A549 (cell line): ENCODE data around the gene MYO18B. TPM values are rescaled to one million over a fixed set of nuclear protein-coding genes. Genes with fewer than 3 reads are reported as not detected.

Experiments
- ATAC-seq, 2 experiments: fragments of 200-7000 bp in 1 of 2; fragments of >200 bp in 1 of 2; cut with Nextera tagmentation in 1 of 2; cut with Tn5 transposase in 1 of 2; 3 replicates each; pipeline versions ENCODE4 v1.8.0 to v1.9.1; 2018 to 2020; ENCODE audit warnings: mild to moderate bottlenecking in 1 of 2, moderate library complexity in 1 of 2
- CTCF ChIA-PET: fragments of 300-600 bp; sonication (Branson Sonifier 250); formaldehyde crosslinking; extraction: SDS; loops from one replicate; lab custom pipeline; 2021; ENCODE audit warnings: antibody characterized with exemption, inconsistent platforms; lab: Yijun Ruan, JAX
- POLR2A ChIA-PET: fragments of 350-600 bp; formaldehyde crosslinking; extraction: SDS; loops from one replicate; lab custom pipeline; 2021; ENCODE audit warnings: antibody characterized with exemption, inconsistent platforms; lab: Yijun Ruan, JAX
- DNase-seq, 2 experiments: peaks; one replicate each; pipeline versions ENCODE4 v3.0.0 to v3.0.0-alpha.2; 2011 to 2016; ENCODE audit warnings: low read depth in 1 of 2, low spot score in 1 of 2
- FAIRE-seq: peaks from 2 replicates; lab custom pipeline; 2011; peaks lifted over from hg19 to GRCh38; lab: Jason Lieb, UNC
- H3K27ac ChIP-seq, 2 experiments: fragments of >200 bp; sonication (Bioruptor Twin); formaldehyde crosslinking; 3 replicates each; pipeline ENCODE4 v1.5.1; 2016 to 2017
- H3K4me1 ChIP-seq: fragments of >200 bp; sonication (Bioruptor Twin); formaldehyde crosslinking; 3 replicates; pipeline ENCODE4 v1.6.1; 2016
- H3K4me2 ChIP-seq: fragments of >200 bp; sonication (Bioruptor Twin); formaldehyde crosslinking; 3 replicates; pipeline ENCODE4 v1.6.1; 2016
- H3K4me3 ChIP-seq: fragments of >200 bp; sonication (Bioruptor Twin); formaldehyde crosslinking; 3 replicates; pipeline ENCODE4 v1.5.1; 2016
- H3K9me3 ChIP-seq: fragments of >200 bp; sonication (Bioruptor Twin); formaldehyde crosslinking; 3 replicates; pipeline ENCODE4 v1.6.1; 2016
- BHLHE40 ChIP-seq: IDR thresholded peaks from 2 replicates; pipeline ENCODE4 v1.6.1; 2012; ENCODE audit warnings: low read depth, low read length, inconsistent platforms
- CBX8 ChIP-seq: fragments of 200-600 bp; sonication (generic); IDR thresholded peaks from 2 replicates; pipeline ENCODE4 v1.6.1; 2016
- CHD2 ChIP-seq: fragments of 150-350 bp; IDR thresholded peaks from 2 replicates; pipeline ENCODE4 v1.6.1; 2014; ENCODE audit warnings: low read length; ENCODE audit not compliant: partially characterized antibody
- CHD4 ChIP-seq: fragments of 200-600 bp; sonication (generic); IDR thresholded peaks from 2 replicates; pipeline ENCODE4 v1.6.1; 2016; ENCODE audit warnings: antibody characterized with exemption, mild to moderate bottlenecking, borderline replicate concordance
- EHMT2 ChIP-seq: fragments of 200-600 bp; sonication (generic); IDR thresholded peaks from 2 replicates; pipeline ENCODE4 v1.6.1; 2016; ENCODE audit warnings: antibody characterized with exemption, low read depth, mild to moderate bottlenecking, moderate library complexity
- ESRRA ChIP-seq: fragments of 150-350 bp; IDR thresholded peaks from 2 replicates; pipeline ENCODE4 v1.6.1; 2014; ENCODE audit warnings: mild to moderate bottlenecking, low read length, borderline replicate concordance
- FOSB ChIP-seq: fragments of 250-450 bp; sonication (Bioruptor Pico); IDR thresholded peaks from 2 replicates; pipeline ENCODE4 v1.5.0; 2020; ENCODE audit warnings: mild to moderate bottlenecking, moderate library complexity
- FOSL2 ChIP-seq, 2 experiments: fragments of 450-650 bp in 1 of 2; fragments of >200 bp in 1 of 2; sonication (Bioruptor Twin) in 1 of 2; formaldehyde crosslinking; IDR thresholded peaks; 2 replicates each; pipeline versions ENCODE4 v1.5.0 to v1.6.1; 2016 to 2020; ENCODE audit warnings: mild to moderate bottlenecking in 1 of 2, moderate library complexity in 1 of 2
- HEYL ChIP-seq: fragments of 250-450 bp; sonication (Bioruptor Pico); IDR thresholded peaks from 2 replicates; pipeline ENCODE4 v1.8.0; 2021; ENCODE audit warnings: mild to moderate bottlenecking, moderate library complexity
- HOXB13 ChIP-seq: fragments of 250-450 bp; sonication (Bioruptor Pico); IDR thresholded peaks from 2 replicates; pipeline ENCODE4 v1.5.0; 2020; ENCODE audit warnings: low read depth, mild to moderate bottlenecking, moderate library complexity
- HOXB5 ChIP-seq: fragments of 250-450 bp; sonication (Bioruptor Pico); IDR thresholded peaks from 2 replicates; pipeline ENCODE4 v1.5.0; 2020; ENCODE audit warnings: mild to moderate bottlenecking, moderate library complexity
- JUN ChIP-seq, 2 experiments: fragments of >200 bp; sonication (Bioruptor Twin); formaldehyde crosslinking; IDR thresholded peaks; 2 replicates in 1 of 2; 3 replicates in 1 of 2; pipeline ENCODE4 v1.6.1; 2016 to 2017
- JUNB ChIP-seq: fragments of >200 bp; sonication (Bioruptor Twin); formaldehyde crosslinking; IDR thresholded peaks from 2 replicates; pipeline ENCODE4 v1.6.1; 2016
- NFE2L2 ChIP-seq: fragments of 150-350 bp; conservative IDR thresholded peaks from 2 replicates; pipeline ENCODE4 v1.6.1; 2014; ENCODE audit warnings: low read length
- NR3C1 ChIP-seq: fragments of >200 bp; sonication (Bioruptor Twin); formaldehyde crosslinking; IDR thresholded peaks from 3 replicates; pipeline ENCODE4 v1.6.1; 2017
- TFCP2L1 ChIP-seq: fragments of 250-450 bp; sonication (Bioruptor Pico); IDR thresholded peaks from 2 replicates; pipeline ENCODE4 v1.5.0; 2021; ENCODE audit warnings: mild to moderate bottlenecking
- ZSCAN20 ChIP-seq: fragments of 250-450 bp; sonication (Bioruptor Pico); IDR thresholded peaks from 2 replicates; pipeline ENCODE4 v1.8.0; 2022; ENCODE audit warnings: mild to moderate bottlenecking, moderate library complexity
- WGBS: methylation state at CpG from one replicate; pipeline ENCODE4 v1.1.6; 2017; ENCODE audit errors: missing lambda C conversion rate; 5-methylcytosine and 5-hydroxymethylcytosine counted together
- polyA plus RNA-seq, 4 experiments: library from polyadenylated mRNA; depleted of rRNA in 3 of 4; stranded (reverse); fragments of >200 nt; fragmentation: RNase III in 1 of 4; extraction: RNeasy Plus Mini Kit Qiagen cat#74134 plus additional on column Dnase treatment in 1 of 4; gene quantifications; 2 replicates in 3 of 4; 3 replicates in 1 of 4; pipeline ENCODE4 v1.2.3, GENCODE V29; 2011 to 2017
- TF ChIP-seq, protein P1 (sequence below): fragments of >200 bp; sonication (Bioruptor Twin); formaldehyde crosslinking; IDR thresholded peaks from 3 replicates; pipeline ENCODE4 v1.6.1; 2016
- TF ChIP-seq, protein P2 (sequence below): fragments of 250-450 bp; sonication (Bioruptor Pico); IDR thresholded peaks from 2 replicates; pipeline ENCODE4 v1.5.0; 2021; ENCODE audit warnings: mild to moderate bottlenecking, moderate library complexity, borderline replicate concordance
- TF ChIP-seq, protein P3 (sequence below): IDR thresholded peaks from 2 replicates; pipeline ENCODE4 v1.6.1; 2012
- TF ChIP-seq, protein P4 (sequence below): IDR thresholded peaks from 2 replicates; pipeline ENCODE4 v1.6.1; 2012; ENCODE audit warnings: low read depth, borderline replicate concordance
- TF ChIP-seq, protein P5 (sequence below): fragments of 200-600 bp; sonication (generic); IDR thresholded peaks from 2 replicates; pipeline ENCODE4 v1.6.1; 2016; ENCODE audit warnings: antibody characterized with exemption, mild to moderate bottlenecking, moderate library complexity

The MYO18B gene
- polyA plus RNA-seq, 2 of the 4 experiments (the other 2 are of a cell fraction) = 0.01 TPM

DNA sequence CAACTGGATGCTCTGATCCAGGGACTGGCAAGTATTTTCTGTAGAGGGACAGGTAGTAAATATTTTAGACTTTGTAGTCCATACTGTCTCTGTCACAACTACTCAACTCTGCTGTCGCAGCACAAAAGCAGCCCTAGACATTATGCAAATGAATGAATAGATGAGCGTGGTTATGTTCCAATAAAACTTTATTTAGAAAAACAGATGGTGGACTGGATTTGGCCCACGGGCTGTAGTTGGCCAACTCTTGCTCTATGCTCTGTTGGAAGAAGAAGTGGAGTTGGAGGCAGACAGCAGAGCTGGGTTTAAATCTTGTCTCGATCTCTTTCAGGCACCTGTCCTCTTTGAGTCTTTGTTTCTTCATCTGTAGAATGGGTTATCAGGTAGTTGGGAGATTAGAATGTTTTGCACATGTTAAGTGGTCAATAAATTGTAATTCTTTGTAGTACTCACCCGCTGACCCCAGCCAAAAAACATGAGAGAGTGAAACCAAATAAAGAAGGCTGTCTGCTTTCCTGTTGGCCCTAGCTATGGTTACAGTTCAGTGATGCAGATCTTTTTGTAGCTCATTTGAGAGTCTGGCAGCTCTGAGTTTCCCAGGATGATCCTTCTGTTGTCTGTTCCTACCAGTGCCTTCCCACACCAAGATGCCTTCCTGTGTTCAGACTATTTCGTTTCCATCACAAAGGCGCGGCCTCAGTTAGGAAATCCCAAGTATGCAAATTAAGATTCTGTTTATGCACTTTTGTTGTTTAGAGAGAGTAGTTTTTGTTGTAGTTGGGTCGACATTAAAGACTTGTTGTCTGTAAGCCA, 229.2 kb downstream of the MYO18B start:
- CTCF ChIA-PET = no interaction called here
- no peak for FAIRE-seq

DNA sequence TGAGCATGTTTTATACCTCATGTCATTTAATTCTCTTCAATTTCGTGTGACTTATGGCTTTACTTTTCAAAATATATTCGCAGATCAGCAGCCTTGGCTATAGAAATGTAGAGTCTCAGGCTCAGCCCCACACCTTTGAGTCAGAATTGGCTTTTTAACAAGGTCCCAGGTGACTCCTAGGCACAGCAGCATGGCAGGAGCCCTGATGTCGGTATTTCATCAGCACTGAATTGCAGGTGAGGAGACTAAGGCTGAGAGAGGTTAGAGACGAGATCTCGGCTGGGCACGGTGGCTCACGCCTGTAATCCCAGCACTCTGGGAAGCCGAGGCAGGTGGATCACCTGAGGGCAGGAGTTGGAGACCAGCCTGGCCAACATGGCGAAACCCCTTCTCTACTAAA, 230.4 kb downstream of the MYO18B start:
- no peak overlapping the region for H3K27ac ChIP-seq
- FAIRE-seq = no peak
- POLR2A ChIA-PET = no interaction called here
- TF ChIP-seq CHD4 = no peak
- TF ChIP-seq, protein P1, sequence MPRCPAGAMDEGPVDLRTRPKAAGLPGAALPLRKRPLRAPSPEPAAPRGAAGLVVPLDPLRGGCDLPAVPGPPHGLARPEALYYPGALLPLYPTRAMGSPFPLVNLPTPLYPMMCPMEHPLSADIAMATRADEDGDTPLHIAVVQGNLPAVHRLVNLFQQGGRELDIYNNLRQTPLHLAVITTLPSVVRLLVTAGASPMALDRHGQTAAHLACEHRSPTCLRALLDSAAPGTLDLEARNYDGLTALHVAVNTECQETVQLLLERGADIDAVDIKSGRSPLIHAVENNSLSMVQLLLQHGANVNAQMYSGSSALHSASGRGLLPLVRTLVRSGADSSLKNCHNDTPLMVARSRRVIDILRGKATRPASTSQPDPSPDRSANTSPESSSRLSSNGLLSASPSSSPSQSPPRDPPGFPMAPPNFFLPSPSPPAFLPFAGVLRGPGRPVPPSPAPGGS = no peak
- no peak for TF ChIP-seq JUNB
- TF ChIP-seq, all 56 proteins: peak for 0
- WGBS = 35% methylated on average over 7 of the region's 9 CpGs
- CTCF ChIA-PET = interaction anchor here (0.8 kb wide), 1 partner anchor 11 kb away, joined by 3 read pairs; no protein-coding TSS in a partner anchor
- H3K4me2 ChIP-seq = no peak overlapping the region
- ATAC-seq (no peak), DNase-seq (no peak)
- no peaks in the 10 kb centered on the region for H3K4me1 ChIP-seq
- H3K4me3 ChIP-seq = no peak overlapping the region
- no peaks in the 10 kb centered on the region for H3K9me3 ChIP-seq

More for the DNA sequence above, 229.2 kb downstream of the MYO18B start:
- ATAC-seq (no peak), DNase-seq (no peak)
- WGBS = 16% methylated on average over 9 of the region's 9 CpGs
- Histone ChIP-seq H3K9me3 (no peaks in the 10 kb centered on the region), H3K4me1 (no peaks in the 10 kb centered on the region), H3K4me3 (no peak overlapping the region), H3K4me2 (no peak overlapping the region), H3K27ac (no peak overlapping the region)
- POLR2A ChIA-PET = no interaction called here
- TF ChIP-seq FOSB (CRISPR knock-in tag) = no peak
- no peak for TF ChIP-seq NFE2L2
- no peak for TF ChIP-seq FOSL2 (IDR thresholded peaks at IDR 0.05)
- TF ChIP-seq FOSL2 (CRISPR knock-in tag; IDR thresholded peaks at IDR 0.05) = no peak
- no peak for TF ChIP-seq CBX8
- TF ChIP-seq HEYL (CRISPR knock-in tag) = no peak
- TF ChIP-seq, protein P2, sequence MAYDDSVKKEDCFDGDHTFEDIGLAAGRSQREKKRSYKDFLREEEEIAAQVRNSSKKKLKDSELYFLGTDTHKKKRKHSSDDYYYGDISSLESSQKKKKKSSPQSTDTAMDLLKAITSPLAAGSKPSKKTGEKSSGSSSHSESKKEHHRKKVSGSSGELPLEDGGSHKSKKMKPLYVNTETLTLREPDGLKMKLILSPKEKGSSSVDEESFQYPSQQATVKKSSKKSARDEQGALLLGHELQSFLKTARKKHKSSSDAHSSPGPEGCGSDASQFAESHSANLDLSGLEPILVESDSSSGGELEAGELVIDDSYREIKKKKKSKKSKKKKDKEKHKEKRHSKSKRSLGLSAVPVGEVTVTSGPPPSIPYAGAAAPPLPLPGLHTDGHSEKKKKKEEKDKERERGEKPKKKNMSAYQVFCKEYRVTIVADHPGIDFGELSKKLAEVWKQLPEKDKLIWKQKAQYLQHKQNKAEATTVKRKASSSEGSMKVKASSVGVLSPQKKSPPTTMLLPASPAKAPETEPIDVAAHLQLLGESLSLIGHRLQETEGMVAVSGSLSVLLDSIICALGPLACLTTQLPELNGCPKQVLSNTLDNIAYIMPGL = no peak
- TF ChIP-seq, protein P3, sequence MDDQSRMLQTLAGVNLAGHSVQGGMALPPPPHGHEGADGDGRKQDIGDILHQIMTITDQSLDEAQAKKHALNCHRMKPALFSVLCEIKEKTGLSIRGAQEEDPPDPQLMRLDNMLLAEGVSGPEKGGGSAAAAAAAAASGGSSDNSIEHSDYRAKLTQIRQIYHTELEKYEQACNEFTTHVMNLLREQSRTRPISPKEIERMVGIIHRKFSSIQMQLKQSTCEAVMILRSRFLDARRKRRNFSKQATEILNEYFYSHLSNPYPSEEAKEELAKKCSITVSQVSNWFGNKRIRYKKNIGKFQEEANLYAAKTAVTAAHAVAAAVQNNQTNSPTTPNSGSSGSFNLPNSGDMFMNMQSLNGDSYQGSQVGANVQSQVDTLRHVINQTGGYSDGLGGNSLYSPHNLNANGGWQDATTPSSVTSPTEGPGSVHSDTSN = no peak
- TF ChIP-seq, protein P4, sequence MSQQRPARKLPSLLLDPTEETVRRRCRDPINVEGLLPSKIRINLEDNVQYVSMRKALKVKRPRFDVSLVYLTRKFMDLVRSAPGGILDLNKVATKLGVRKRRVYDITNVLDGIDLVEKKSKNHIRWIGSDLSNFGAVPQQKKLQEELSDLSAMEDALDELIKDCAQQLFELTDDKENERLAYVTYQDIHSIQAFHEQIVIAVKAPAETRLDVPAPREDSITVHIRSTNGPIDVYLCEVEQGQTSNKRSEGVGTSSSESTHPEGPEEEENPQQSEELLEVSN = no peak
- TF ChIP-seq, protein P5, sequence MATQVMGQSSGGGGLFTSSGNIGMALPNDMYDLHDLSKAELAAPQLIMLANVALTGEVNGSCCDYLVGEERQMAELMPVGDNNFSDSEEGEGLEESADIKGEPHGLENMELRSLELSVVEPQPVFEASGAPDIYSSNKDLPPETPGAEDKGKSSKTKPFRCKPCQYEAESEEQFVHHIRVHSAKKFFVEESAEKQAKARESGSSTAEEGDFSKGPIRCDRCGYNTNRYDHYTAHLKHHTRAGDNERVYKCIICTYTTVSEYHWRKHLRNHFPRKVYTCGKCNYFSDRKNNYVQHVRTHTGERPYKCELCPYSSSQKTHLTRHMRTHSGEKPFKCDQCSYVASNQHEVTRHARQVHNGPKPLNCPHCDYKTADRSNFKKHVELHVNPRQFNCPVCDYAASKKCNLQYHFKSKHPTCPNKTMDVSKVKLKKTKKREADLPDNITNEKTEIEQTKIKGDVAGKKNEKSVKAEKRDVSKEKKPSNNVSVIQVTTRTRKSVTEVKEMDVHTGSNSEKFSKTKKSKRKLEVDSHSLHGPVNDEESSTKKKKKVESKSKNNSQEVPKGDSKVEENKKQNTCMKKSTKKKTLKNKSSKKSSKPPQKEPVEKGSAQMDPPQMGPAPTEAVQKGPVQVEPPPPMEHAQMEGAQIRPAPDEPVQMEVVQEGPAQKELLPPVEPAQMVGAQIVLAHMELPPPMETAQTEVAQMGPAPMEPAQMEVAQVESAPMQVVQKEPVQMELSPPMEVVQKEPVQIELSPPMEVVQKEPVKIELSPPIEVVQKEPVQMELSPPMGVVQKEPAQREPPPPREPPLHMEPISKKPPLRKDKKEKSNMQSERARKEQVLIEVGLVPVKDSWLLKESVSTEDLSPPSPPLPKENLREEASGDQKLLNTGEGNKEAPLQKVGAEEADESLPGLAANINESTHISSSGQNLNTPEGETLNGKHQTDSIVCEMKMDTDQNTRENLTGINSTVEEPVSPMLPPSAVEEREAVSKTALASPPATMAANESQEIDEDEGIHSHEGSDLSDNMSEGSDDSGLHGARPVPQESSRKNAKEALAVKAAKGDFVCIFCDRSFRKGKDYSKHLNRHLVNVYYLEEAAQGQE = no peak
- no peak for TF ChIP-seq NR3C1
- TF ChIP-seq CHD2 = no peak
- no peak for TF ChIP-seq JUN (IDR thresholded peaks at IDR 0.05)
- no peak for TF ChIP-seq HOXB5 (CRISPR knock-in tag)
- TF ChIP-seq BHLHE40 = no peak
- TF ChIP-seq TFCP2L1 (CRISPR knock-in tag) = no peak
- TF ChIP-seq HOXB13 (CRISPR knock-in tag) = no peak
- no peak for TF ChIP-seq EHMT2
- no peak for TF ChIP-seq ZSCAN20 (CRISPR knock-in tag)
- TF ChIP-seq ESRRA = no peak
